Right hindlimb (tissue), 1 donor: ENCODE data around the gene DUOXA2.

ENCODE experiments used
- DNase-seq: peaks from one replicate; pipeline ENCODE4 v3.0.0-alpha.2; 2018

DUOXA2 gene

GRCh38 chr15:45164914-45165313 lies 50.8 kb downstream of the DUOXA2 start:
- DNase-seq, result no peak

GRCh38 chr15:45165536-45165935 lies 51.4 kb downstream of the DUOXA2 start:
- DNase-seq, result no peak

GRCh38 chr15:45166834-45167630 lies 52.9 kb downstream of the DUOXA2 start:
- peak; percentile 90 for DNase-seq

GRCh38 chr15:45167631-45168205 lies 53.6 kb downstream of the DUOXA2 start:
- no peak for DNase-seq
